Sciatic nerve (tissue), 2 donors: ENCODE data around the gene OTUD7B. TPM values are rescaled to one million over a fixed set of nuclear protein-coding genes. Genes with fewer than 3 reads are reported as not detected.
"Not testable (repeated sequence)": the region's sequence is repeated elsewhere in the genome, so short reads cannot be mapped to it uniquely, and the experiment has no call there.

Experiments used
- ATAC-seq: fragments of 200-7000 bp; cut with Tn5 transposase; one replicate; pipeline ENCODE4 v1.9.1; 2020; ENCODE audit warnings: mild to moderate bottlenecking, moderate library complexity
- DNase-seq: peaks from one replicate; pipeline ENCODE4 v3.0.0-alpha.2; 2020; ENCODE audit warnings: low spot score
- intact Hi-C: fragments of 100-400 bp; cut with DNase I; formaldehyde crosslinking; loops from one replicate; pipeline ENCODE4 v1.14.2; 2022
- total RNA-seq: library from RNA; stranded (reverse); fragmentation: NEBNext Ultra II Directional; extraction: Animal tissue kit (Norgen Biotek cat#: 25700); gene quantifications from one replicate; pipeline ENCODE4 v1.2.1, GENCODE V29; 2021
- donor health status: DM: no; HTN: no; CAD: no.
- donor health status: DM: no; HTN: no; CAD: no.

OTUD7B gene
- total RNA-seq, 1 donor from 2014 or later, result 102 TPM

GRCh38 chr1:149966405-149966804, 44.1 kb downstream of the OTUD7B start:
- intact Hi-C loops, result no loop called here
- ATAC-seq, result no peak
- DNase-seq, result no peak

- intact Hi-C loops, result no loop called here
- DNase-seq (no peak), ATAC-seq (no peak)
These were observed 45.1 kb downstream of the OTUD7B start for GRCh38 chr1:149965440-149965839.

- intact Hi-C loops, result no loop called here
- ATAC-seq, result peak; percentile 85
These were observed 47.2 kb downstream of the OTUD7B start for GRCh38 chr1:149963358-149963757.

GRCh38 chr1:149962736-149963135, 47.8 kb downstream of the OTUD7B start:
- intact Hi-C loops, result loop anchor here (1.0 kb wide), 1 partner anchor 87 kb away; no protein-coding TSS in a partner anchor
- no peak for ATAC-seq
- DNase-seq, result no peak

More at GRCh38 chr1:149963358-149963757, 47.2 kb downstream of the OTUD7B start:
- no peak for DNase-seq

GRCh38 chr1:149962039-149962647, 48.4 kb downstream of the OTUD7B start:
- ATAC-seq (peak; percentile 82), DNase-seq (no peak)
- intact Hi-C loops, result loop anchor here (1.0 kb wide), 1 partner anchor 87 kb away; no protein-coding TSS in a partner anchor

GRCh38 chr1:149957548-149957947, 53.0 kb downstream of the OTUD7B start:
- DNase-seq, ATAC-seq, intact Hi-C loops: not testable (repeated sequence)

GRCh38 chr1:149949911-149950310, 60.6 kb downstream of the OTUD7B start:
- DNase-seq (no peak), ATAC-seq (no peak)
- intact Hi-C loops, result no loop called here

GRCh38 chr1:149945206-149945605, 65.3 kb downstream of the OTUD7B start:
- no peak for ATAC-seq
- intact Hi-C loops, result no loop called here
- DNase-seq, result no peak

GRCh38 chr1:149942885-149943284, 67.6 kb downstream of the OTUD7B start:
- DNase-seq (no peak), ATAC-seq (no peak)
- intact Hi-C loops, result no loop called here

- intact Hi-C loops, result no loop called here
- no peak for DNase-seq
- peak; percentile 60 for ATAC-seq
These were observed 68.3 kb downstream of the OTUD7B start for GRCh38 chr1:149942207-149942606.

- intact Hi-C loops, result no loop called here
- ATAC-seq (no peak), DNase-seq (no peak)
These were observed 70.1 kb downstream of the OTUD7B start for GRCh38 chr1:149940427-149940826.

- intact Hi-C loops, ATAC-seq, DNase-seq: not testable (repeated sequence)
These were observed 71.9 kb downstream of the OTUD7B start for GRCh38 chr1:149938668-149939003.

GRCh38 chr1:149937759-149938158, 72.8 kb downstream of the OTUD7B start:
- no peak for DNase-seq
- ATAC-seq, result no peak
- intact Hi-C loops, result no loop called here

GRCh38 chr1:149936992-149937705, 73.4 kb downstream of the OTUD7B start:
- DNase-seq (no peak), ATAC-seq (peak; percentile 4)
- intact Hi-C loops, result no loop called here

- intact Hi-C loops, result no loop called here
- DNase-seq (no peak), ATAC-seq (peak; percentile 73)
These were observed 74.1 kb downstream of the OTUD7B start, which contains the start of gene MTMR11 for GRCh38 chr1:149936170-149936991. Gene MTMR11 (minus strand): TSS chr1:149936879. CDS start chr1:149936647, 232 bp downstream.

- intact Hi-C loops, result no loop called here
- ATAC-seq (peak; percentile 5), DNase-seq (no peak)
These were observed 76.2 kb downstream of the OTUD7B start for GRCh38 chr1:149934356-149934755.

- intact Hi-C loops, result no loop called here
- no peak for DNase-seq
- no peak for ATAC-seq
These were observed 77.3 kb downstream of the OTUD7B start for GRCh38 chr1:149933208-149933607.

GRCh38 chr1:149932474-149932873, 78.1 kb downstream of the OTUD7B start:
- intact Hi-C loops, result no loop called here
- DNase-seq (no peak), ATAC-seq (no peak)

- no peak for ATAC-seq
- intact Hi-C loops, result no loop called here
- no peak for DNase-seq
These were observed 79.2 kb downstream of the OTUD7B start for GRCh38 chr1:149931212-149931790.
